Measurements from ENCODE around the gene SMCHD1.
"Not testable (repeated sequence)": the region's sequence is repeated elsewhere in the genome, so short reads cannot be mapped to it uniquely, and the experiment has no call there.

DNA sequence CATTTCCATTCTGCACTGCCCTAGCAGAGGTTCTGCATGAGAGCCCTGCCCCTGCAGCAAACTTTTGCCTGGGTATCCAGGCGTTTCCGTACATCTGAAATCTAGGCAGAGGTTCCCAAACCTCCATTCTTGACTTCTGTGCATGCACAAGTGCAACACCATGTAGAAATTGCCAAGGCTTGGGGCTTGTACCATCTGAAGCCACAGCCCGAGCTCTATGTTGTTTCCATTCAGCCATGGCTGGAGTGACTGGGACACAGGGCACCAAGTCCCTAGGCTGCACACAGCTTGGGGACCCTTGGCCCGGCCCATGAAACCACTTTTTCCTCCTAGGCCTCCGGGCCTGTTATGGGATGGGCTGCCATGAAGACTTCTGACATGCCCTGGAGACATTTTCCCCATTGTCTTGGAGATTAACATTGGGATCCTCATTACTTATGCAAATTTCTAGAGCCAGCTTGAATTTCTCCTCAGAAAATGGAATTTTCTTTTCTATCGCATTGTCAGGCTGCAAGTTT, 154.2 kb downstream of the SMCHD1 start:
- not testable (repeated sequence) for TF ChIP-seq CTCF, POLR2A (IDR thresholded peaks at IDR 0.05)

Measured in tibial nerve (tissue), 3 donors.